ENCODE measurements around the gene DSG4.

DSG4 gene

DNA sequence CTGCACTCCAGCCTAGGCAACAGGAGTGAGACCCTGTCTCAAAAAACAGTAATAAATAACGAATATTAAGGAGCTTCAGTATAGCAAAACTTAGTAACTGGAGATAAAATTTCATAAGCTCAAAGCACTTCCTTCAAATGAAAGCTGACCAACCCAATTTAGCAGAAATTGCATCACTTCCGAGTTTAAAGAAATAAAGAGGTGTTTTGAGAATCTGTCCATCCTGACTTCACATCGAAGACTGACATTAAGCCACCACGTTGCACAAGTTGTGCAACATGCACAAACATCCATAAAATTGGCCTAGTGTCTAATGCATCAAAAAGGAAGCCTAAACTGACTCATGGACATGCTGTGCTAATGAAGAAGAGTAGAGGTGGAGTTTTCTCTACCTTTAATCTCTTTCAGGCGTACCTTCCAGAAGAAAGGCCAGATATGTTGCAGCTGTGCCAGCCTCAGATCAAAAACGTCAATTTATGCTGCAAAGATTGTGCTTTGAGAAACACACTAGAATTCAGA is 63.3 kb downstream of the DSG4 start:
- TF ChIP-seq, protein P1, sequence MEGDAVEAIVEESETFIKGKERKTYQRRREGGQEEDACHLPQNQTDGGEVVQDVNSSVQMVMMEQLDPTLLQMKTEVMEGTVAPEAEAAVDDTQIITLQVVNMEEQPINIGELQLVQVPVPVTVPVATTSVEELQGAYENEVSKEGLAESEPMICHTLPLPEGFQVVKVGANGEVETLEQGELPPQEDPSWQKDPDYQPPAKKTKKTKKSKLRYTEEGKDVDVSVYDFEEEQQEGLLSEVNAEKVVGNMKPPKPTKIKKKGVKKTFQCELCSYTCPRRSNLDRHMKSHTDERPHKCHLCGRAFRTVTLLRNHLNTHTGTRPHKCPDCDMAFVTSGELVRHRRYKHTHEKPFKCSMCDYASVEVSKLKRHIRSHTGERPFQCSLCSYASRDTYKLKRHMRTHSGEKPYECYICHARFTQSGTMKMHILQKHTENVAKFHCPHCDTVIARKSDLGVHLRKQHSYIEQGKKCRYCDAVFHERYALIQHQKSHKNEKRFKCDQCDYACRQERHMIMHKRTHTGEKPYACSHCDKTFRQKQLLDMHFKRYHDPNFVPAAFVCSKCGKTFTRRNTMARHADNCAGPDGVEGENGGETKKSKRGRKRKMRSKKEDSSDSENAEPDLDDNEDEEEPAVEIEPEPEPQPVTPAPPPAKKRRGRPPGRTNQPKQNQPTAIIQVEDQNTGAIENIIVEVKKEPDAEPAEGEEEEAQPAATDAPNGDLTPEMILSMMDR (IDR thresholded peaks at IDR 0.05), result no peak

DNA sequence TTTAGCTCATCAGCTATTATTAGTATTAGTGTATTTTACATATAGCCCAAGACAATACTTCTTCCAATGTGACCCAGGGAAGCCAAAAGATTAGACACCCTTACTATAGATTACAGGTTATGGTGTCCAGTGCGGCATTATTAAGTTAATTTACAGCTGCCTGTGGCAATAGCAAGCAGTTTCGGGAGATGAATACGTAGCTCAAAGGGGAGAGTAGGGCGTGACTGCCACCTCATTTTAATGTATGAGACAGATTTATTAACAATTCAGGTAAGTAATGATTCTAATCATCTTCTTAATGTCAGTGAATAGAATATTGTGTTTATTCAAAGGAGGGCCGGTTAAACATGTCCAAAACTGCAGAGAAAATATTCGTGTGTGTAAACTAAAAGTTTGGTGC is 64.2 kb downstream of the DSG4 start:
- TF ChIP-seq, protein P1 (IDR thresholded peaks at IDR 0.05), result no peak

DNA sequence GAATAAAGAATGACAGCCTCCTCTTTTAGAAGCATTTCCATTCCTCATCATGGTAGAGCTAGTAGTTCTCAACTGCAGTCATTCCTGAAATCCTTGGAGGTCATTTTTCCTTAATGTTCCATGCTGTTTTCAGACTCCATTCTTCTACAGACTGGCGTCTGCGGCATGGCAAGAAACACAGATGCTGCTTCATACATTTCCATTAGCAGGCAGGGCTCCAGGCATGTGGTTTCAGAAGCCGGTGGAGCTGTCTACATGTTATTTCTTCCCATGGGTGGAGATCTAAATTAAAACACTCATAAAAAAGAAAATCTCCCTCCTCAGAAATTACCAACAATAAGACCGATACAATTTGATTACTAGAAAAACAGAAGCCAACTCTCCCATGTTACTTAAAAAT is 64.9 kb downstream of the DSG4 start:
- TF ChIP-seq, protein P1 (IDR thresholded peaks at IDR 0.05), result no peak

DNA sequence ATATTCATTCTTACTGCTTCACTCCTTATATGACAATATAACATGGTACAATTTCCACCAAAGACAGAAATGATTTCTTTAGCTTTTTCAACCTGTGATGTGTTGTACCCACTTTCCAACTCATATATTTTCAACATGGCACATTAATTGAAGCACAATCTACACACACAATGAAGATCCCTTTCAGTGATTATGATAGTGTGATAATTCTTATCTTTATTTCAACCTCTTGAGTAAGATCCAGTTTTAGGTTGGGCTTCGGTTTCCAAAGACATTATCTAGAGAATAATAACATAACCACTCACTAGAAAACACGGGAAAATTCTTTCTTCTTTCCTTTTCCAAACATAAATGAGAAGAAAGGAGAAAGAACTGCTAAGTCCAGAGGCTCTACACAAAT is 67.6 kb downstream of the DSG4 start:
- TF ChIP-seq, protein P1 (IDR thresholded peaks at IDR 0.05), result no peak

DNA sequence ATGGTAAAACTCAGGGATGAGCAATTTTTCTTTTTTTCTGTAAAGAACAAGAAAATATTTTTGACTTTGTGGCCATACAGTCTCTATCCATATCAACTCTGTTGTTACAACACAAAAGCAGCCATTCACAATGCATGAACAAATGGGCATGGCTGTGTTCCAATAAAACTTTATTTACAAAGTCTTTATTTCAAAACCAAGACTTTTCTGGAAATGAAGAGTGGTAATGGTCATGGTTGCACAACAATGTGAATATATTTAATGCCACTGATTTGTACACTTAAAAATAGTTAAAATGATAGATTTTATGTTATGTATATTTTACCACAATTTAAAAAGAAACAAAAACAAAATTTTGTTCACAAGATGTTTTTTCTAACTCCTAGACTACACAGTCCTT is 69.3 kb downstream of the DSG4 start:
- TF ChIP-seq, protein P1 (IDR thresholded peaks at IDR 0.05), result no peak

DNA sequence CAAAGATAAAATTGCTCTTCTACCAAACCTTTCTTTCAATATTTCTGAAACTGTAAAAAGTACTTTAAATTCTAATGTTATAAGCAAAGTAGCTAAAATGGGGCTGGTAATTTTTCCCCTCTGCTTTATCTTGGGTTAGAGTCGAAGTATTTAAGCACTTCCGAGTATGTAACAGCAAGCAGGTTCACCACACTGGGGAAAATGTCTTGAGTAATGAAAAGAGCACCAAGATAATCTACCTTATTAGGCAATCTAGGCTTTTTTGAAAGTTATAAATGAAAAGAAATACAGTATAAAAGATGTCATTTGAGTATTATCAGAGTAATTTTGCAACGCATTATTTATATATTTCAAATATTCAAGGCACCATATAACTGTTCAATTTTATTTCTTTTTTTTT is 70.3 kb downstream of the DSG4 start:
- TF ChIP-seq, protein P1 (IDR thresholded peaks at IDR 0.05), result no peak

DNA sequence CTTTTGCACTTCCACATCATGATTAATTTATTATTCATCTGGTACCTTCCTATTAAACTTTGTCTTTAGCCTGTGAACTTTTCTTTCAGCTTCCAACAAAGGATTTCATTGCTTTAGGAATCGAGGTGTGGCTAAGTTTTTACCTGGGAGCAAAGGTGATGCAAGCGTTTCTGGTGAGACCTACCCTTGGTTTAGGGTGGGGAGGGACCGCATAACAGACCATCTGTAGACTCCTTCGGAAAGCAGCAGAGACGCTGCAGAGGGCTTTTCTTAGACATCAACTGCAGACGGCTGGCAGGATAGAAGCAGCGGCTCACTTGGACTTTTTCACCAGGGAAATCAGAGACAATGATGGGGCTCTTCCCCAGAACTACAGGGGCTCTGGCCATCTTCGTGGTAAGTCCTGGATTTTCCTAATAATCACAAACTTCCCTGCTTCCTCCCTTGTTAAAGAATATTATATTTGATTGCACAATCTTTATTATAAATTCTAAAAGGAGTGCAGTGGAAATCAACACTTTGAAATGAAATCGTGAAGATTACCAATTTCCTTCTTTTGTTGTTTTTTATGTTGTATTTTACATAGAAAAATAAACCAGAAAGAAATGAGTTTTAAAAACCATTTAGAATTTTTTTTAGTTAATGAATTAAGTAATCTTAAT is 71.1 kb downstream of the DSG4 start, which contains the start of gene DSG3:
Gene DSG3, plus strand, starts transcription at position 212 of the 662 bp plus-strand sequence. Its CDS starts 137 bp downstream, at position 349.
- TF ChIP-seq, protein P1 (IDR thresholded peaks at IDR 0.05), result no peak

Measured in LNCAP (cell line).